HFF-Myc (cell line): ENCODE results near the gene PLIN1.

ENCODE experiments used
- DNase-seq: peaks from one replicate; pipeline ENCODE4 v3.0.0-alpha.2; 2011; ENCODE audit warnings: low read depth; ENCODE audit errors: extremely low read depth
- H3K4me3 ChIP-seq: replicated peaks from 2 replicates; pipeline ENCODE4 v1.5.1; 2011; ENCODE audit warnings: low read depth, mild to moderate bottlenecking, control low read depth, low read length
- TF ChIP-seq, protein P1 (sequence below): IDR thresholded peaks from 2 replicates; pipeline ENCODE4 v1.5.1; 2012; ENCODE audit warnings: mild to moderate bottlenecking, low read depth, low read length, control low read depth; ENCODE audit errors: missing control alignments

PLIN1 gene

GRCh38 chr15:89621547-89621946, 57.6 kb downstream of the PLIN1 start:
- TF ChIP-seq, protein P1, sequence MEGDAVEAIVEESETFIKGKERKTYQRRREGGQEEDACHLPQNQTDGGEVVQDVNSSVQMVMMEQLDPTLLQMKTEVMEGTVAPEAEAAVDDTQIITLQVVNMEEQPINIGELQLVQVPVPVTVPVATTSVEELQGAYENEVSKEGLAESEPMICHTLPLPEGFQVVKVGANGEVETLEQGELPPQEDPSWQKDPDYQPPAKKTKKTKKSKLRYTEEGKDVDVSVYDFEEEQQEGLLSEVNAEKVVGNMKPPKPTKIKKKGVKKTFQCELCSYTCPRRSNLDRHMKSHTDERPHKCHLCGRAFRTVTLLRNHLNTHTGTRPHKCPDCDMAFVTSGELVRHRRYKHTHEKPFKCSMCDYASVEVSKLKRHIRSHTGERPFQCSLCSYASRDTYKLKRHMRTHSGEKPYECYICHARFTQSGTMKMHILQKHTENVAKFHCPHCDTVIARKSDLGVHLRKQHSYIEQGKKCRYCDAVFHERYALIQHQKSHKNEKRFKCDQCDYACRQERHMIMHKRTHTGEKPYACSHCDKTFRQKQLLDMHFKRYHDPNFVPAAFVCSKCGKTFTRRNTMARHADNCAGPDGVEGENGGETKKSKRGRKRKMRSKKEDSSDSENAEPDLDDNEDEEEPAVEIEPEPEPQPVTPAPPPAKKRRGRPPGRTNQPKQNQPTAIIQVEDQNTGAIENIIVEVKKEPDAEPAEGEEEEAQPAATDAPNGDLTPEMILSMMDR = no peak
- DNase-seq = no peak
- H3K4me3 ChIP-seq = no peak overlapping the region

DNA sequence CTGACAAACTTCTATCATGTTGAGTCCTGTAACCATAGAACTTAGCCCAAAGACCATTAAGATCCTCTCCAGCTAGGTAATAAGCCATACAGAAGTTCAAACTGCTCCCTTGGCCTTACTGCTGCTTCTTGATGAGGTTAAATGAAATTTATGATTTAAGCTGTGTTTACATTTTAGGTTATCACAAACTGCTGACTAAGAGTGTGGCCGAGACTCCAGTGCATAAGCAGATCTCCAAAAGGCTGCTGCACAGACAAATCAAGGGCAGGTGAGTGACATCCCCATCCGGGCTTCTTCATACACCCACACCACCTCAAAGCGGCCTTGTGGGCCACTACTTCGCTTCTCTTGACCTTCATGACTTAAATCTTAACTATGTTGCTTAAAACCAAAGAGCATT, 62.9 kb downstream of the PLIN1 start:
- TF ChIP-seq, protein P1 = no peak
- DNase-seq = no peak
- H3K4me3 ChIP-seq = no peak overlapping the region

DNA sequence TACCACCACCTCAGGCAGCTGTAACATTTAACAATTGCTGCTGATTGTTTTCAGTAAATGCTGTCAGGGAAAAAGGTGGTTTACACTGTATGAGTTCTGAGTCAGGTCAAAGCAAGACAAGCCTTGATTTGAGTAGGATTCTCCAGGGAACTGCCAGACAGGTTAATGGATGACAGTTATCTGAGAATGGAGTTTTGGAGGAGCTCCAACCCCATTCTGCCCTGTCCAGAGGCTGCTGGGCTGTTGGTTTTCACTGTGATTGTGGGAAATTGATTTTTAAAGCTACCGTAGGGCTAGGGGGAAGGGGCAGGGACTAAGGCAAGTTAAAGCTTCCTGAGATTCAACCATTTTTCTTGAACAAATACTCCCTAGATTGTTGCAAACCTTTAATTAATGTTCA, 64.0 kb downstream of the PLIN1 start:
- no peak overlapping the region for H3K4me3 ChIP-seq
- TF ChIP-seq, protein P1 = no peak
- no peak for DNase-seq
